Measurements from ENCODE around the gene SNX4.

The SNX4 gene

GRCh38 chr3:125403789-125404188, 116.2 kb downstream of the SNX4 start:
- peaks cover 10% of the 10 kb centered on the region for H3K4me1 ChIP-seq (ENCODE audit: control insufficient read depth, insufficient read depth, low read length, poor library complexity, severe bottlenecking)
- no CpG with 5 or more reads among the region's 2 CpGs for WGBS, 2 experiments (ENCODE audit: insufficient coverage in 2 of 2)
- no peak overlapping the region for H3K27ac ChIP-seq (ENCODE audit: low read depth, low read length, severe bottlenecking)
- no peak overlapping the region for H3K4me3 ChIP-seq (ENCODE audit: extremely low read depth, insufficient read depth, low read length, poor library complexity, severe bottlenecking)
- H3K36me3 ChIP-seq (ENCODE audit: control insufficient read depth, insufficient read depth, low read length) = no peaks in the 10 kb centered on the region
- H3K9me3 ChIP-seq (ENCODE audit: control insufficient read depth, low read length) = no peaks in the 10 kb centered on the region

DNA sequence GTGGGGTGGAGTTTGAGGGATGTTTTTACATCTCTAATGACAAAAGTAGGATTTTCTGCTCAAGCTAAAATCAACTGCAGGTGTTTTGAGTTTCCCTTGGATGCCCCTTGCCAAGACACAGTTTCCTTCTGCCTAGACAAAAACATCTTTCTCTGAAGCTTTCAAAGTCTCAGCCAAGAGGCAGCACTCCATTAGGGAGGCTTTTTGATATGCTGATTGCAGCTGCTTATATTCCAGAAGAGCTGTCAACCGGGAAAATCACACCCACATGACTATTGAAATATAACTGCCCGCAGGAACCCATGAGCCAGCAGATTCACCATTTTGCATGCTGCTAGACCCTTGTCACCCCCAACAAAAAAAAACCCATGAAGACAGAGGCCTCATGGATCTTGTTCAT, 117.4 kb downstream of the SNX4 start:
- WGBS, 2 experiments (ENCODE audit: insufficient coverage in 2 of 2) = 68 to 74% methylated on average over 2 of the region's 2 CpGs
- H3K9me3 ChIP-seq (ENCODE audit: control insufficient read depth, low read length) = no peaks in the 10 kb centered on the region
- H3K27ac ChIP-seq (ENCODE audit: low read depth, low read length, severe bottlenecking) = no peak overlapping the region
- H3K4me1 ChIP-seq (ENCODE audit: control insufficient read depth, insufficient read depth, low read length, poor library complexity, severe bottlenecking) = peaks cover 10% of the 10 kb centered on the region
- H3K36me3 ChIP-seq (ENCODE audit: control insufficient read depth, insufficient read depth, low read length) = no peaks in the 10 kb centered on the region
- H3K4me3 ChIP-seq (ENCODE audit: extremely low read depth, insufficient read depth, low read length, poor library complexity, severe bottlenecking) = no peak overlapping the region

- H3K9me3 ChIP-seq (ENCODE audit: control insufficient read depth, low read length) = no peaks in the 10 kb centered on the region
- H3K4me1 ChIP-seq (ENCODE audit: control insufficient read depth, insufficient read depth, low read length, poor library complexity, severe bottlenecking) = peaks cover 10% of the 10 kb centered on the region
- H3K36me3 ChIP-seq (ENCODE audit: control insufficient read depth, insufficient read depth, low read length) = no peaks in the 10 kb centered on the region
- peak overlapping the region; percentile 42 for H3K27ac ChIP-seq (ENCODE audit: low read depth, low read length, severe bottlenecking)
- no peak overlapping the region for H3K4me3 ChIP-seq (ENCODE audit: extremely low read depth, insufficient read depth, low read length, poor library complexity, severe bottlenecking)
- WGBS, 2 experiments (ENCODE audit: insufficient coverage in 2 of 2) = 67% methylated on average over 1 of the region's 1 CpG; no CpG with 5 or more reads in 1 of the 2 experiments
These were observed 118.6 kb downstream of the SNX4 start for GRCh38 chr3:125401402-125401801.

- H3K4me1 ChIP-seq (ENCODE audit: control insufficient read depth, insufficient read depth, low read length, poor library complexity, severe bottlenecking) = peaks cover 10% of the 10 kb centered on the region
- H3K36me3 ChIP-seq (ENCODE audit: control insufficient read depth, insufficient read depth, low read length) = no peaks in the 10 kb centered on the region
- WGBS, 2 experiments (ENCODE audit: insufficient coverage in 2 of 2) = no CpG with 5 or more reads among the region's 1 CpG
- no peak overlapping the region for H3K27ac ChIP-seq (ENCODE audit: low read depth, low read length, severe bottlenecking)
- no peak overlapping the region for H3K4me3 ChIP-seq (ENCODE audit: extremely low read depth, insufficient read depth, low read length, poor library complexity, severe bottlenecking)
- no peaks in the 10 kb centered on the region for H3K9me3 ChIP-seq (ENCODE audit: control insufficient read depth, low read length)
These were observed 121.0 kb downstream of the SNX4 start for GRCh38 chr3:125398952-125399351.

Data from mesodermal cell (in vitro differentiated cells).